ENCODE data around the gene AMIGO3.

DNA sequence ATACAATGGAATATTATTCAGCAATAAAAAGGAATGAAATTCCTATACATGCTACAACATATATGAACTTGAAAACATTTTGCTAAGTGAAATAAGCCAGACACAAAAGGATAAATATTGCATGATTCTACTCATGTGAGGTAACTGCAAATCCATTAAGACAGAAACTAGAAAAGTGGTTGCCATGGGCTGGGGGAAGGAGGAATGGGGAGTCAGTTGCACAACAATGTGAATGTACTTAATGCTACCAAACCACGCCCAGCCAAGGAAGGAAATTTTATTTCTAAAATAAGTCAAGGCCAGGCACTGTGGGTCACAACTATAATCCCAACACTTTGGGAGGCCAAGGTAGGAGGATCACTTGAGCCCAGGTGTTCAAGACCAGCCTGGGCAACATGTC is 14.1 kb upstream of the AMIGO3 start:
- TF ChIP-seq, protein P1, sequence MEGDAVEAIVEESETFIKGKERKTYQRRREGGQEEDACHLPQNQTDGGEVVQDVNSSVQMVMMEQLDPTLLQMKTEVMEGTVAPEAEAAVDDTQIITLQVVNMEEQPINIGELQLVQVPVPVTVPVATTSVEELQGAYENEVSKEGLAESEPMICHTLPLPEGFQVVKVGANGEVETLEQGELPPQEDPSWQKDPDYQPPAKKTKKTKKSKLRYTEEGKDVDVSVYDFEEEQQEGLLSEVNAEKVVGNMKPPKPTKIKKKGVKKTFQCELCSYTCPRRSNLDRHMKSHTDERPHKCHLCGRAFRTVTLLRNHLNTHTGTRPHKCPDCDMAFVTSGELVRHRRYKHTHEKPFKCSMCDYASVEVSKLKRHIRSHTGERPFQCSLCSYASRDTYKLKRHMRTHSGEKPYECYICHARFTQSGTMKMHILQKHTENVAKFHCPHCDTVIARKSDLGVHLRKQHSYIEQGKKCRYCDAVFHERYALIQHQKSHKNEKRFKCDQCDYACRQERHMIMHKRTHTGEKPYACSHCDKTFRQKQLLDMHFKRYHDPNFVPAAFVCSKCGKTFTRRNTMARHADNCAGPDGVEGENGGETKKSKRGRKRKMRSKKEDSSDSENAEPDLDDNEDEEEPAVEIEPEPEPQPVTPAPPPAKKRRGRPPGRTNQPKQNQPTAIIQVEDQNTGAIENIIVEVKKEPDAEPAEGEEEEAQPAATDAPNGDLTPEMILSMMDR (IDR thresholded peaks at IDR 0.05): no peak
- no peak for TF ChIP-seq POLR2A (IDR thresholded peaks at IDR 0.05)

All from testis (tissue), 2 donors.